Suprapubic skin (tissue), 4 donors: ENCODE measurements around the gene SMG6. TPM values are rescaled to one million over a fixed set of nuclear protein-coding genes. Genes with fewer than 3 reads are reported as not detected.

ENCODE experiments used
- DNase-seq, 2 donors: peaks; one replicate each; pipeline ENCODE4 v3.0.0-alpha.2; 2019; ENCODE audit warnings: low spot score in 2 of 2
- H3K27ac ChIP-seq: fragments of 200-600 bp; sonication (generic); one replicate; pipeline ENCODE4 v1.5.1; 2019
- H3K27me3 ChIP-seq: fragments of 200-600 bp; sonication (generic); one replicate; pipeline ENCODE4 v1.5.1; 2019
- H3K36me3 ChIP-seq: fragments of 200-600 bp; sonication (generic); one replicate; pipeline ENCODE4 v1.5.1; 2019
- H3K4me1 ChIP-seq: fragments of 200-600 bp; sonication (generic); one replicate; pipeline ENCODE4 v1.5.1; 2019
- H3K4me3 ChIP-seq: fragments of 200-600 bp; sonication (generic); one replicate; pipeline ENCODE4 v1.5.1; 2019; ENCODE audit warnings: mild to moderate bottlenecking
- H3K9me3 ChIP-seq: fragments of 200-600 bp; sonication (generic); one replicate; pipeline ENCODE4 v1.5.1; 2019
- EP300 ChIP-seq: sonication (generic); formaldehyde crosslinking; IDR thresholded peaks from one replicate; pipeline ENCODE4 v1.6.1; 2017; ENCODE audit warnings: antibody characterized with exemption
- POLR2A ChIP-seq, 2 donors: fragments of 450-650 bp; IDR thresholded peaks; one replicate each; pipeline ENCODE4 v1.6.1; 2017; ENCODE audit warnings: antibody characterized with exemption in 2 of 2, mild to moderate bottlenecking in 2 of 2, moderate library complexity in 2 of 2
- POLR2AphosphoS5 ChIP-seq, 3 donors: sonication (generic); formaldehyde crosslinking; IDR thresholded peaks; one replicate each; pipeline ENCODE4 v1.6.1; 2017; ENCODE audit warnings: antibody characterized with exemption in 3 of 3
- WGBS: methylation state at CpG from one replicate; pipeline ENCODE4 v1.1.5; 2018; 5-methylcytosine and 5-hydroxymethylcytosine counted together
- total RNA-seq, 4 donors: library from RNA; depleted of rRNA; stranded (reverse); fragments of >200 nt; gene quantifications; one replicate each; pipeline ENCODE4 v1.1.0, GENCODE V29; 2016
- TF ChIP-seq, protein P1 (sequence below), 2 donors: fragments of 200-600 bp in 1 of 2; fragments of 450-650 bp in 1 of 2; sonication (generic) in 1 of 2; IDR thresholded peaks; one replicate each; pipeline ENCODE4 v1.5.1; 2016 to 2019; ENCODE audit warnings: antibody characterized with exemption in 2 of 2, mild to moderate bottlenecking in 1 of 2, moderate library complexity in 1 of 2

SMG6 gene
- total RNA-seq, 4 donors from 2014 or later, result 29.6 to 58.6 (median 45.5) TPM

DNA sequence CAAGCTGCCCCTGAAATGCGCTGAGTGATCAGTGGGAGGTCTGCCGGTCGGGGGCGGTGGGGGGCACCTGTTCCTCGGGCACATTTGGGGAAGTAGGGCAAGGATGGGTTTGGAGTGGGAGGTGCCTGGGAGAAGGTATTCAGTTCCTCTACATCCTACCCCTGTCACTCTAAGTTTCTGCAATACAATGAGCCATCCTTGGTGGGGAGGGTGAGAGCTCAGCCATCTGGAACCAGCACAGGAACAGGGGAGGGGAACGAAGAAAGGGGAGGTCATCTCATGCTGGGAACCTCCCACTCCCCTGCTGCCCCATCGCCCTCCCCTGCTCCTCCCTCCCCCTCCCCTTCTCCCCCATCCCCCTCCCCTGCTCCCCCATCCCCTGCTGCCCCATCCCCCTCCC is 269.4 kb downstream of the SMG6 start:
- no peak for TF ChIP-seq POLR2AphosphoS5 (IDR thresholded peaks at IDR 0.05)
- no peak for TF ChIP-seq POLR2A (IDR thresholded peaks at IDR 0.05)
- TF ChIP-seq, protein P1, sequence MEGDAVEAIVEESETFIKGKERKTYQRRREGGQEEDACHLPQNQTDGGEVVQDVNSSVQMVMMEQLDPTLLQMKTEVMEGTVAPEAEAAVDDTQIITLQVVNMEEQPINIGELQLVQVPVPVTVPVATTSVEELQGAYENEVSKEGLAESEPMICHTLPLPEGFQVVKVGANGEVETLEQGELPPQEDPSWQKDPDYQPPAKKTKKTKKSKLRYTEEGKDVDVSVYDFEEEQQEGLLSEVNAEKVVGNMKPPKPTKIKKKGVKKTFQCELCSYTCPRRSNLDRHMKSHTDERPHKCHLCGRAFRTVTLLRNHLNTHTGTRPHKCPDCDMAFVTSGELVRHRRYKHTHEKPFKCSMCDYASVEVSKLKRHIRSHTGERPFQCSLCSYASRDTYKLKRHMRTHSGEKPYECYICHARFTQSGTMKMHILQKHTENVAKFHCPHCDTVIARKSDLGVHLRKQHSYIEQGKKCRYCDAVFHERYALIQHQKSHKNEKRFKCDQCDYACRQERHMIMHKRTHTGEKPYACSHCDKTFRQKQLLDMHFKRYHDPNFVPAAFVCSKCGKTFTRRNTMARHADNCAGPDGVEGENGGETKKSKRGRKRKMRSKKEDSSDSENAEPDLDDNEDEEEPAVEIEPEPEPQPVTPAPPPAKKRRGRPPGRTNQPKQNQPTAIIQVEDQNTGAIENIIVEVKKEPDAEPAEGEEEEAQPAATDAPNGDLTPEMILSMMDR (IDR thresholded peaks at IDR 0.05), result no peak
- TF ChIP-seq EP300, result no peak
- 73% methylated on average over 3 of the region's 7 CpGs for WGBS

DNA sequence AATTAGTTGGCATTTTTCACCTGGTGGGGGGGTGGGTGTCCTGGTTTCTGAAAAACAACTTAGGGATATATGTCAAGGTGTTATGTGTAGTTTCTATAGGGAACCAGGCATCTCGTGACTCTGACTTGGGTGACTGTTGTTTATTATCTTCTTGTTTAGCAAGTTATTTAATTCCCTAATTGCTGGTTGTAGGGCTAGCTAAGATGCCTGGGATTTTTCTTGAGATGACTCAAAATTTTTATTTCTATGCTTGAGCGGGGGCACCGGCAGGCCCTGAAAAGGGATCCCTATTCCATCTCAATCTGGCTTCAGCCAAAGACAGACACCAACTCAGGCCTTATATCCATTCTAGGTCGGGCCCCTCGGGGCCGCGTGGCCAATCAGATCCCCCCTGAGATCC is 270.4 kb downstream of the SMG6 start:
- H3K27me3 ChIP-seq, result no peaks in the 10 kb centered on the region

More for the DNA sequence above, 269.4 kb downstream of the SMG6 start:
- Histone ChIP-seq H3K27me3 (no peaks in the 10 kb centered on the region), H3K27ac (no peak overlapping the region), H3K9me3 (no peaks in the 10 kb centered on the region), H3K4me3 (no peak overlapping the region), H3K36me3 (peaks cover 40% of the 10 kb centered on the region), H3K4me1 (peaks cover 28% of the 10 kb centered on the region)
- DNase-seq, result no peak

GRCh38 chr17:2030779-2031163 is 272.8 kb downstream of the SMG6 start:
- H3K27me3 ChIP-seq, result no peaks in the 10 kb centered on the region
- WGBS, result 18% methylated on average over 9 of the region's 10 CpGs
- no peak overlapping the region for H3K27ac ChIP-seq
- H3K9me3 ChIP-seq, result no peaks in the 10 kb centered on the region
- TF ChIP-seq POLR2AphosphoS5 (IDR thresholded peaks at IDR 0.05), result no peak
- TF ChIP-seq, protein P1 (IDR thresholded peaks at IDR 0.05), result peak in 1 of 2 donors; percentile 36
- TF ChIP-seq EP300, result no peak
- H3K4me1 ChIP-seq, result peaks cover 39% of the 10 kb centered on the region
- H3K36me3 ChIP-seq, result peaks cover 13% of the 10 kb centered on the region
- no peak for DNase-seq
- H3K4me3 ChIP-seq, result peak overlapping the region; percentile 78

More for the DNA sequence above, 270.4 kb downstream of the SMG6 start:
- TF ChIP-seq POLR2AphosphoS5 (IDR thresholded peaks at IDR 0.05), result no peak
- DNase-seq, result no peak
- Histone ChIP-seq H3K9me3 (no peaks in the 10 kb centered on the region), H3K36me3 (peaks cover 34% of the 10 kb centered on the region), H3K4me3 (no peak overlapping the region), H3K27ac (no peak overlapping the region), H3K4me1 (peaks cover 29% of the 10 kb centered on the region)
- 95% methylated on average over 7 of the region's 7 CpGs for WGBS

- H3K36me3 ChIP-seq, result peaks cover 8% of the 10 kb centered on the region
- no peaks in the 10 kb centered on the region for H3K27me3 ChIP-seq
- WGBS, result 2% methylated on average over 12 of the region's 59 CpGs
- DNase-seq, result peak; percentile 90 to 92
- H3K4me1 ChIP-seq, result peaks cover 46% of the 10 kb centered on the region
- TF ChIP-seq, protein P1 (IDR thresholded peaks at IDR 0.05), result no peak
- TF ChIP-seq POLR2AphosphoS5 (IDR thresholded peaks at IDR 0.05) (peak; percentile 46 to 88 (median 79)), POLR2A (IDR thresholded peaks at IDR 0.05) (peak in 1 of 2 donors; percentile 32), EP300 (no peak)
- peak within 1 kb of the TSS; percentile 78 for H3K4me3 ChIP-seq
- H3K9me3 ChIP-seq, result no peaks in the 10 kb centered on the region
- H3K27ac ChIP-seq, result peak within 1 kb of the TSS; percentile 52
These were observed 273.4 kb downstream of the SMG6 start, which contains the start of gene DPH1 for GRCh38 chr17:2029911-2030778. Gene DPH1, plus strand, starts transcription at chr17:2030153. Its CDS starts 17 bp downstream, at chr17:2030170.

- Histone ChIP-seq H3K4me1 (peaks cover 60% of the 10 kb centered on the region), H3K27me3 (no peaks in the 10 kb centered on the region), H3K4me3 (no peak overlapping the region), H3K9me3 (no peaks in the 10 kb centered on the region), H3K27ac (no peak overlapping the region), H3K36me3 (peaks cover 2% of the 10 kb centered on the region)
- no peak for TF ChIP-seq EP300
- no peak for TF ChIP-seq POLR2AphosphoS5 (IDR thresholded peaks at IDR 0.05)
- TF ChIP-seq, protein P1 (IDR thresholded peaks at IDR 0.05), result no peak
- TF ChIP-seq POLR2A (IDR thresholded peaks at IDR 0.05), result no peak
- WGBS, result 68% methylated on average over 6 of the region's 6 CpGs
- DNase-seq, result no peak
These were observed 274.8 kb downstream of the SMG6 start for GRCh38 chr17:2028737-2029136.
